Umbilical cord (tissue), 2 donors: ENCODE measurements around the gene SDHAF1. TPM values are rescaled to one million over a fixed set of nuclear protein-coding genes. Genes with fewer than 3 reads are reported as not detected.
"Not testable (repeated sequence)": the region's sequence is repeated elsewhere in the genome, so short reads cannot be mapped to it uniquely, and the experiment has no call there.

Experiments
- DNase-seq: peaks from one replicate; pipeline ENCODE4 v3.0.0-alpha.2; 2015; ENCODE audit warnings: low spot score
- total RNA-seq: library from RNA; depleted of rRNA; stranded (reverse); fragments of >200 nt; gene quantifications from one replicate; pipeline ENCODE4 v1.2.3, GENCODE V29; 2014; ENCODE audit warnings: low replicate concordance; ENCODE audit not compliant: insufficient read depth

Gene SDHAF1, protein sequence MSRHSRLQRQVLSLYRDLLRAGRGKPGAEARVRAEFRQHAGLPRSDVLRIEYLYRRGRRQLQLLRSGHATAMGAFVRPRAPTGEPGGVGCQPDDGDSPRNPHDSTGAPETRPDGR
- total RNA-seq, result 20.2 TPM

DNA sequence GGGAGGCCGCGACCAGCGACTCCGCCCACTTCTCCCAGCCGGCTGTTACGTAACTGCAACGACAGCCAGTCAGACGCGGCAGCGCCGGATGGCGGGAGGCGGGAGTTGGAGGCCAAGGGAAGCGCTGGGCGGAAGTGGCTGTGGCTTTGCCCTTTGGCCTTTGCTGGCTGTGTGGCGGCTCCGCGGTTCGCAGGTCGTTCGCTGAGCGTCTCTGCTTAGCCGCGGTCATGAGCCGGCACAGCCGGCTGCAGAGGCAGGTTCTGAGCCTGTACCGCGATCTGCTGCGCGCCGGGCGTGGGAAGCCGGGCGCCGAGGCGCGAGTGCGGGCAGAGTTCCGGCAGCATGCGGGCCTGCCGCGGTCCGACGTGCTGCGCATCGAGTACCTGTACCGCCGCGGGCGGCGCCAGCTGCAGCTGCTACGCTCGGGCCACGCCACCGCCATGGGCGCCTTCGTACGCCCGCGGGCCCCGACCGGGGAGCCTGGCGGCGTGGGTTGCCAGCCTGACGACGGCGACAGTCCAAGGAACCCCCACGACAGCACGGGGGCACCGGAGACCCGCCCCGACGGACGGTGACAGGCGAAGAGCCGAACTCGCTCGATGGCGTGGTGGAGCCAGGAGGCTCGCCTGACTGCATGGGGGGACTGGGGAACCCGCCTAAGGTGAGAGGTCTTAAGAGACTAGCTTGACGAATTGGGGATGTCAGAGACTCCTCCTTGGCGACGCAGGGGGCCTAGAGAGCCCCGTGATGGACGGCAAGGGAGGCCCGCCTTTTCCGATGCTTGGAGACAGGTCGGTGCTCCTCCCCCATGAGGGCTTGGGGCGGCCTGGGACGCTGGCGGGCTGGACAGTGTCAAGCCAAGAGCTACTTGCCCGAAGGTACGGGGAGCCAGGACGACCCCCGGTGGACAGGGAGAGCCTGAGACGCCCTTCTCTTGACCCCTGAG, at the start of gene SDHAF1:
Gene SDHAF1, plus strand, starts transcription at position 141 of the 946 bp plus-strand sequence. Its CDS starts 87 bp downstream, at position 228.
- DNase-seq, result peak; percentile 97

DNA sequence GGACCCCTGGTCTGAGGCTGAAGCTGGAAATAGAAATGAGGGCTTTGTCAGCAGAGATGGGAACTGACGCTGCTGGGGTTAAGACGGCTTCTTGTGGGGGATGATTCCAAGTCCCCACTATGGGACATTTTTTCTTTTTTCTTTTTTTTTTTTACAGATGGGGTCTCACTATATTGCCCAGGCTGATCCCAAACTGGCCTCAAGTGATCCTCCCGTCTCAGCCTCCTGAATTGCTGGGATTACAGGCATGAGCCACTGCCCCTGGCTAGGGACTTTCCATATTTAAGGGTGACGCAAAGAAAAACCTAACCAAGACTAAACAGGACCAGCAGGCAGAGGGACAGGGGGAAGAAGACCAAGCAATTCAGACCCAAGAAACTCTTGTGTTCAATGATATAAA, 48.8 kb upstream of the SDHAF1 start:
- no peak for DNase-seq

DNA sequence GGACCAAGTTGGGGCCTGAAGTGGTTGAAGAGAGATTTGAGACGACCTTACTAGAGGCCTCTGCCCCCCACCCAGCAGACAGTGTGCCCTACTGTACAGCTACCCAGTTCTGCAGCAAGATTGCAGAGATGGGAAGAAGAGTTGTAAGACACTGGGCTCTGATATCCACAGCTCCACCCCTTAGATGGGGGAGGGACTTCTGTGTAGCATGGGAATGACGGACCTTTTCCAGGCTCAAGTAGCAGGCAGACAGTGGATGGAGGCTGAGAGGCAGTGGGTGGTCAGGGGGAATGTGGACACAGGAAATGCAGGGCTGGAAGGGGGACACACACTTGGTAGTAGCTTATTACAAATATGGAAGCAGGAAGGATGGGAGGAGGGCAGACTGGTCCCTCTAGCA, 45.9 kb upstream of the SDHAF1 start:
- DNase-seq, result no peak

DNA sequence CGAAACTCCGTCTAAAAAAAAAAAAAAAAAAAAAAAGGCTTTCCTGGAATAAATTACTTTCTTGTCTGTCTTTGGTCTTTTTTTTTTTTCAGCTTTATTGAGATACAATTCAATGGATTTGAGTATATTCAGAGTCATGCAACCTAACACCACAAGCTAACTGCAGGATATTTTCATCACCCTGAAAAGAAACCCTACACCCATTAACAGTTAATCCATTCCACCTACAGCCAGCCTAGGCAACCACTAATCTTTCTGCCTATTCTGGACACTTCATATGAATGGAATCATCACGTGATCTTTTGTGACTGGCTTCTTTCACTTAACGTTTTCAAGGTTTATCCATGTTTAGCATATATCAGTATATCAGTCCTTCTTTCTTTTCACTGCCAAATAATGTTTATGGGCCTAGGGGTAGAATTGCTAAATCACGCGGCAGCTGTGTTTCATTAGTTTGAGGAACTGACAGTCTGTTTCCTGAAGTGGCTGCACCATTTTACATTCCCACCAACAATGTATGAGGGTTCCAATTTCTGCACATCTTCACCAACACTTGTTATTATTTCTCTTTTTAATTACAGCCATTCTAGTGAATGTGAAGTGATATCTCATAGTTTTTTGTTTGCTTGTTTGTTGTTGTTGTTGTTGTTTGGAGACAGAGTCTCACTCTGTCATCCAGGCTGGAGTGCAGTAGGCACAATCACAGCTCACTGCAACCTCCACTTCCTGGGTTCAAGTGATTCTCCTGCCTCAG, 38.9 kb upstream of the SDHAF1 start:
- no peak for DNase-seq

DNA sequence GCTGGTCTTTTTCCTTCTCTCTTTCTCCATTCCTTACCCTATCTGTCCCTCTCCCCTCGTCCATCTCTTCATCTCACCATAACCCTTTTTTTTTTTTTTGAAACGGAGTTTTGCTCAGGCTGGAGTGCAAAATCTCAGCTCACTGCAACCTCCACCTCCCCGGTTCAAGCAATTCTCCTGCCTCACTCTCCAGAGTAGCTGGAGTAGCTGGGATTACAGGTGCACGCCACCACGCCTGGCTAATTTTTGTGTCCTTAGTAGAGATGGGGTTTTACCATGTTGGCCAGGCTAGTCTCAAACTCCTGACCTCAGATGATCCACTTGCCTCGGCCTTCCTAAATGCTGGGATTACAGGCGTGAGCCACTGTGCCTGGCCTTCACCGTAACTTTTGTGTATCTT, 37.6 kb upstream of the SDHAF1 start:
- DNase-seq, result not testable (repeated sequence)

DNA sequence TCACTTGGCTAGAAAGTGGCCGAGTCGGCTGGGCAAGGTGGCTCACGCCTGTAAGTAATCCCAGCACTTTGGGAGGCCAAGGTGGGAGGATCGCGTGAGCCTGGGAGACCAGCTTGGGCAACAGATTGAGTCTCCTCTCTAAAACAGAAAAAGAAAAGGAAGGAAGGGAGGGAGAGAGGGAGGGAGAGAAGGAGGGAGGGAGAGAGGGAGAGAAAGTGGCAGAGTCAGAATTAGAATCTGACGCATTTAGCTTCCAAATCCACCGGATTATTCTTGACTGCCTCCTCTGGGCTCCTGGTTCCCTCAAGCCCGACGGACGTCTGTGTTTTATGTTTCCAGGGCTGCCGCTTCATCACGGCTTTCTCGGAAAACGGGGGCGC, 36.3 kb upstream of the SDHAF1 start:
- DNase-seq, result no peak

DNA sequence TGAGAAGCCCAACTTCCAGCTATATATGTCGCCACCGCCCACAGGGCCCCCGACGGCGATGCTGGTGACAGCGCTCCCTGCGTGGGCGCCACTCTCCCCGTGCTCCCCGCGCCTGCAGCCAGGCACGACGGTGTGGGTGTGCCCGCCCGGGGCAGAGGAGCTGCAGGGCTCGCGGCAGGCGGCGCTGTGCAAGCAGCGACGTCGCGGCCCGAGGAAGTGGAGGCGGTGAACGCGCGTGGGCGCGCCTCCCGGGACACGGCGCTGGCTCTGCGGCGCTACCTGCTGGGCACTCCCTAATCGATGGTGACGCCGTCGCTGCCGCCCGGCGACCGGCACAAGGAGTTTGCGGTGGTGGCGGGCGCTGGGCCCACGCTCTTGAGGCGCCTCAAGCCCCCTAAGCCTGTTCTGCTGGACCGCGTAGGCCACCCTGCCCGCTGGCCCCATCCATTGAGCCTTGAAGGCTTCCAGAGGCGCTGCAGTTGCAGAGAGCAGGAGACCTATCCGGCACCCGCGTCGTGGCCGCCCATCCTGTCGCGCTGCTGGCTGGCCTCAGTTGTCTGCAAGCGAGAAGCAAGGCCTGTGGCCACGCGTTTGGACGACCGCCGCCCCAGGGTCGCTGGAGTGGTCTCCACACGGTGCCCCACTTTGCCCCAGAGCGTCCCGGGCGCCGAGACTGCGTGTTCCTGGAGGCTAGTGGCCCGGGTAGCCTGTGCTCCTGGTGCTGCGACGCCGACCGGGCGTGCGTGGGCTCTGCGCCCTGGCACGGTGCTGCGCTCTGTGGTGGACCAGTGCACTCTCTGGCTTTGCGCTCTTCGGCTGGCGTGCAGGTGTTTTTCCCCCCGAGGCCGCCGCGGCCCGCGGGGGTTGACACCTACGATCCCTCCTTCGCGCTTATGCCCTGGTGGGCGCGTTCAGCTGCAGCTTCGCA, 35.7 kb upstream of the SDHAF1 start:
- no peak for DNase-seq

DNA sequence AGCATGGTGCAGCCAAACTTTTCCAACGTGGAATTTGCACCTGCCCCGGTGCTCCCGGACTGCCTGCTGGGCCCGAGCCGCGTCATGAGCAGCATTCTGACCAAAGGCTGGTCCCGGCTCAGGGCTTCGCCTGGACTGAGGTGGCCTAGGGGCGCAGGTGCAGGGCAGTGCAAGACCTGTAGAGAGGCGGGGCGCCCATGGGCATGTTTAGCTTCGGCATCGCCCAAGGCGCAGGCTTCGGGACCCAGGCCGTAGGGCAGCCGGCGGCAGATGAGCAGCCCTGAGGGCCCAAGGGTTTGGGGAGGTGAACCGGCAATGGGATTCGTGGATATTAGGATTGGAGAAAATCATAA, 35.0 kb upstream of the SDHAF1 start:
- DNase-seq, result no peak

DNA sequence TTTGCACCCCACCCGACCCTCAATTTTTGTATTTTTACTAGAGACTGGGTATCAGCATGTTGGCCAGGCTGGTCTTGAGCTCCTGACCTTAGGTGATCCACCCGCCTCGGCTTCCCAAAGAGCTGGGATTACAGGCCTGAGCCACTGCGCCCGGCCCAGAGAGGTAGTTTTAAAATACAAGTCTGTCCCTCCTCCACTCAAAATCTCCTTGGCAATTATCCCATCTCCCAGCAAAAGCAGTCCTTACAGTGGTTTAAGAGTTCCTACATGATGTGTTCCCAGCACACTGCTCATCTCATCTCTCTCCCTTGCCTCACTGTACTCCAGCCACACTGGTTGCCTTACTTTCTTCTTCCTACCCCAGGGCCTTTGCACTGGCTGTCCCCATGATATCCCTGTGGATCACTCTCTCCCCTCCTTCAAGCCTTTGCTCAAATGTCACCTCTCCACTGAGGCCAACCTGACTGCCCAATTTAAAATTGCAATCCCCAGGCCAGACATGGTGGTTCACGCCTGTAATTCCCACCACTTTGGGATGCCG, 34.5 kb upstream of the SDHAF1 start:
- DNase-seq, result no peak

DNA sequence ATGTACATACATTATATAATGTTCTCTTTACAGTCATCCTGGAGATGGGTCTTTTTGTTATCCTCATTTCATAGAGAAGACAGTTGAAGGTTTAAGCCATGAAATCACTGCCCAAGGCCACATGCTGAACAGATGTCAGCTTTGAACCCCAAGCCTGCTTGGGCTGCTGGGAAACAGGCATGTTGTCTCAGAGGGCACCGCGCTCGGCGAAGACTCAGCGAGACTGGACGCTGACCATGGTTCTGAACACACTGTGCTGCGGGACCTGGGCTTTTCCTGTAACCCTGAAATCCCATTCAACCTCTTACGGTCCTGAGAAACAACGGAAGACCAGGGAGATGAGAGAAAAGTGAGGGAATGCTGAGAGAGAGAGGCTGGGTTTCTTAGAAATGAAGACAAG, 31.5 kb upstream of the SDHAF1 start:
- DNase-seq, result peak; percentile 76

DNA sequence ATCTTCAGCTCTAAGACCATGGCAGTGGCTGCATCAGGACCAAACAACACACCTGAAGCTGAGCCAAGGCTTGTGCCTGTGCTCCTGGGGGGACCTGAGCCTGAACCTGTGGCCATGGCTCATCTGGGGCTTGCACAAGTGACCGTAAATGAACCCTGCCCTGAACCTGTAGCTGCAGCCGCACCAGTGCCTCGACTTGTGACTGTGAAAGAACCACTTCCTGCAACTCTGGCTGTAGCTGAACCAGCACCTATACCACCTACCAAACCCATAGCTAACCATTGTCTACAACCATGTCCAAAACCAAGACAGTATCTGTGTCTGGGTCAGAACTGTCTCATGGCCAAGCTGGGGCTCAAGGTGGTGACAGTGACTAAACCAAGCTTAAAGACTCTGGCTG, 28.2 kb upstream of the SDHAF1 start:
- DNase-seq, result no peak

DNA sequence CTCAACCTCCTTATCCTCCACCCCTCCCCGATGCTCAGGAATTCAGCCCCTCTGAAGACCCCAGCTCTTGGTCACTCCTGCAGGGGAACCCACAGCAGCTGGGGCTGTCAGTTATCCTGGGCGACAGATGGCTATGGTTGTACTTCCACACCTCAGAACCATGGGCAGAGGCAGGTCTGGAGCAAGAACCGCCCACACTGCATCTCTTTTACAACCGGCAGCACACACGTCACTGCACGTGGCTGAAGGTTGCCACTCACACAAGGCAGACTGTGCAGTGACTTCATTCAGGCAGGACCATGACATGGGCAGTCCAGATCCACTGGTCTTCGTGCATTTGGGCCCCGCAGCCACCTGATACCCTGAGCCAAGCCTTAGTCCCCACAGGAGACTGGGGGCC, 21.5 kb upstream of the SDHAF1 start:
- DNase-seq, result no peak

DNA sequence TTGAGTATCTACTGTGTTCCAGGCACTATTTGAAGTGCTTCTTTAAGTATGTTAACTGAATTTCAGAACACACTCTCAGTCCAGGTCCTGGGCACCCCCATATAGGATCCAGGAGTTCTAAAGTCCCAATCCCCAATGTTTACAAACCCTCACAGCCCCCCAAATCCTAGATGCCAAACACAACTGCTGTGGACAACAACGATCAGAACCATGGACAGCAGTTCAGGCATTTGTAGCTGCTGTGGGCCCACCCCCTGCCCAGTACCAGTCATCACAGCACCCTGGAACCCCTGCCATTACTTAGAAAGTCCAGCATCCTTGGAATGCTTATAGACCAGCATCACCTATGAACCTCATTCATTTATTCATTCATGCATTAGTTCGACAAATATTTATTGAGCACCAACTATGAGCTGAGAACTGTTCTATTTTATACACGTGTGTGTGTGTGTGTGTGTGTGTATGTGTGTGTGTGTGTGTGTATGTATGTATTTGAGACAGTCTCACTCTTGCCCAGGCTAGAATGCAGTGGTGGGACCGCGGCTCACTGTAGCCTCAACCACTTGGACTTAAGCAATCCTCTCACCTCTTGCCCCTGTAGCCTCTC, 19.3 kb upstream of the SDHAF1 start:
- DNase-seq, result no peak

DNA sequence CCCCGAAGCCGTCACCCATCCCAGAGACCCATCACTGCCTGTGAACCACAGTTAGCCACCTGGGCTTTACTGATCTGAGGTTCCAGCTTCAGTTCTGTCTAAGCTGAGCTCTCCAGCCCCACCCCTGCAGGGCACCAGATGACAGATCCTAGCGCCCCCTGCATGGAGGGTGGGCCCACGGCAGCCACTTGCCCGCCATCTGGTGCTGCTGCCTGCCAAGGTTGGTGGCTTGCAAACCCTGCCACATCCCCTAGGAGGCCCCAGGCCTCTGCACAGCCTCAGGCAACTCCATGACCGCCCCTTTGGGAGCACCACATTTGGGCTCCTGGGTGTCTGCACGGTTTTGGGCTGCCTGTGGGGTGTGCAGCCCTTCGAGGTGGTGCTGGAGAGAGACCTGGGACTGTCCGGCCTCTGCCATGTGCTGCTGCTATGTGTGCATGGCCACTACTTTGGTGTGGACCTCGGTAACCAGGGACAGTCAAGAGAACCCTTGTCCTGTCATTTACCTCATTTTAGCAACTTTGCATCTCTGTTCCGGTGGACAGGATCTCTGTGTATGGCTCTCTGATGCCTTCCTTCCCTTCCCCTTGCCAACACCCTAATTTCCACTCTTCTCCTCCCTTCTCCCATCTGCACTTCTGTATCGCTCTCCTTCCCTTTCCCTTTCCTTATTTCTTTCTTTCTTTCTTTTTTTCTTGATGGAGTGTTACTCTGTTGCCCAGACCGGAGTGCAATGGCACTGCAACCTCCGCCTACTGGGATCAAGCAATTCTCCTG, 17.4 kb upstream of the SDHAF1 start:
- DNase-seq, result no peak

DNA sequence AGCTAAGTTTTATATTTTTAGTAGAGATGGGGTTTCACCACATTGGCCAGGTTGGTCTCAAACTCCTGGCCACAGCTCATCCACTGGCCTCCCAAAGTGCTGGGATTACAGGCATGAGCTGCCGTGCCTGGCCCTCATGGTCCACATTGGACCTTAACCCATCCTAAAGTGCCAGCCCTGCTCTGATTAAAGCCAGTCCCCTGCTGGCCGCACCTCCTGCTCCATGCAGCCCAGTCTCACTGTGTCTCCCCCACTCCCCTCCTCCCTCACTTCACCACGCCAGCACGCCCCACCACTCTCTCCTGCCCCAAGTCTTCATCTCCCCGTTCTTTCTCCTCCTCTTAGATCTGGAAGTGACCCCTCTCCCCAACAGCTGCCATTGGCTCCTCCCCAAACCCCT, 16.7 kb upstream of the SDHAF1 start:
- no peak for DNase-seq

DNA sequence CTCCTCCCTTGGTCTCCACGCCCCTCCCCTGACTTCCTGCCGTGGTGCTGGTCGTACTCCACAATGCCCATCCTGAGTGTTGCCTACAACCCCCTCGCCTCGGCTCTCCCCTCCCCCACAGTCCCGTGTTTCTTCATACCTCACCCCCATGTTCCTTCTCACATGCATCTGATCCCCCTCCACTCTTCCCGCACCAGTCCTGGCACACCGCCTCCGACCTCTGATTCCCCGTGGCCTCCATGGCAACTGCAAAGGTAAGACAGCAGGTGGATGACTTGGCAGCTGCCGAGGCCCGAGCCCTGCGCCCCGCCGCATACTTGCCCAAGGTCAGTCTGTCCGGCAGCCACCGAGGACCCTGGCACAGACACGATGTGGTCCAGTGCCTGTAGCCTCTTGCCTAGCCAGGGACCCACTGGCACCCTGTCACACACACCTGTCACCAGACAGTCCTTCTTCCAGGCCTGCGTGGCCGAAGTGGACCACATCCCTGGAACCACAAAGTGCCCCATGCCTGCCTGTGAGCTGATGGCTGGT, 16.1 kb upstream of the SDHAF1 start:
- no peak for DNase-seq

DNA sequence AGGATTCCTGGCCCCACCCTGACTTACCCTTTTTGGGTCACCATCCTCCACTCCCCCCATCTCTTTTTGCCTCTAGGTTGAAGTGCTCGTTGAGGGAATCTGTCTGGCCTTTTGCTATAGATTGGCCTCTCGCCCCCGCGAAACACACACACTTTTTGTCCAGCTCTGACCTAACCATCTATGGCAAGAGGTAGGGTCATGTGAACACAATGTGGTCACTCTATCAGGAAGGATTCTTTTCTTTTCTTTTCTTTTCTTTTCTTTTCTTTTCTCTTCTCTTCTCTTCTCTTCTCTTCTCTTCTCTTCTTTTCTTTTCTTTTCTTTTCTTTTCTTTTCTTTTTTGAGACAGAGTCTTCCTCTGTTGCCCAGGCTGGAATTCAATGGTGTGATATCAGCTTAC, 14.0 kb upstream of the SDHAF1 start:
- DNase-seq, result not testable (repeated sequence)

DNA sequence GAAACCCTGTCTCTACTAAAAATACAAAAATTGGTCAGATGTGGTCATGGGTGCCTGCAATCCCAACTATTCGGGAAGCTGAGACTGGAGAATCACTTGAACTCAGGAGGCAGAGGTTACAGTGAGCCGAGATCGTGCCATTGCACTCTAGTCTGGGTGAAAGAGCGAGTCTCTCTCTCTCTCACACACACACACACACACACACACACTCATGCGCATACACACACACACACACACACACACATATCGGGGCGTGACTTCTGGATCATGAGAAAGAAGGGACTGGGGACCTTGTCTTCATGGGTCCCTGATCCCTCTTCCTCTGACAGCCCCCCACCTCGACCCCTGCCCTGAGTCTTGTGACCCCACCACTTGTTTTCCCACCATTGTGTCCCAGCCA, 11.8 kb upstream of the SDHAF1 start:
- DNase-seq, result no peak

DNA sequence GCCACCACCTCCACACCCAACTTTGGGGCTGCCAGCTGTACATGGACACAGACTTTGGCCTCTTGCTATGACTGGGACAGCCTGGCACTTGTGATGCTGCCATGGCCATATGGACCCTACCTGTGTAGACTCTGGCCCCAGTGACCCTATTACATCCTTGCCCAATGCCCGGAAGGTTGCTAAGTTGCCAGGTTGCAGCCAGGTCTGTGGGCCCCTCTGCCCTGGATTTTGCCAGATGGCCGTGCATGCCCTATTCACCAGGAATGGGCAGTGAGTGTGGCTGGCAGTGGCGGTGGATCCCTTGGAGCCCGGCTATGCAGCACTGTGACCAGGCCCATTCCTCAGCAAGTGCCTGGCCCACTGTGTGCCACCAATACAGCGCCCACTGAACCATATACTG, 8.9 kb upstream of the SDHAF1 start:
- DNase-seq, result no peak
